Fibroblast of lung (primary cell): ENCODE data around the gene PIP.

ENCODE experiments used
- CTCF ChIP-seq, 2 donors: IDR thresholded peaks in 1 of 2; conservative IDR thresholded peaks in 1 of 2; 1 replicate in 1 of 2; 2 replicates in 1 of 2; pipeline ENCODE4 v1.5.1; 2011 to 2012; ENCODE audit warnings: low read length in 2 of 2, control low read depth in 1 of 2, inconsistent platforms in 1 of 2, low read depth in 1 of 2, mild to moderate bottlenecking in 1 of 2
- EZH2 ChIP-seq: IDR thresholded peaks from 2 replicates; pipeline ENCODE4 v1.5.1; 2012; ENCODE audit warnings: low read length, control low read depth, mild to moderate bottlenecking; ENCODE audit errors: missing control alignments

- TF ChIP-seq CTCF (conservative IDR thresholded peaks at IDR 0.05 in 1 of 2, IDR thresholded peaks at IDR 0.05 in 1 of 2; ENCODE audit: low read depth in 1 of 2, low read length in 2 of 2) (no peak), EZH2 (no peak)
Observed at GRCh38 chr7:143183024-143183423, 51.1 kb downstream of the PIP start, which contains the start of gene TAS2R39.
